ENCODE measurements around the gene CTSH. TPM values are rescaled to one million over a fixed set of nuclear protein-coding genes. Genes with fewer than 3 reads are reported as not detected.

Gene CTSH
- 110 TPM for total RNA-seq
- polyA plus RNA-seq = 156 TPM
- long read RNA-seq, donor 1 = 0 reads
- long read RNA-seq, donor 2 = 0 reads
- long read RNA-seq, donor 3, transcript CTSH-201 (12 exons, 2,190 nt) = major isoform, 24 of 34 reads
- long read RNA-seq, donor 3, partial matches to known transcripts = 0 of 34 reads
- long read RNA-seq, donor 3, other reads (novel, unspliced or antisense) = 7 of 34 reads
- long read RNA-seq, donor 4, transcript CTSH-201 (12 exons, 2,190 nt) = major isoform, 9 of 12 reads
- long read RNA-seq, donor 4, partial matches to known transcripts = 0 of 12 reads
- long read RNA-seq, donor 4, other reads (novel, unspliced or antisense) = 0 of 12 reads
- long read RNA-seq, donor 5, transcript CTSH-201 (12 exons, 2,190 nt) = major isoform, 47 of 80 reads
- long read RNA-seq, donor 5, transcript CTSH-204 (3 exons, 2,138 nt) = minor isoform, 9 of 80 reads
- long read RNA-seq, donor 5, partial matches to known transcripts = 0 of 80 reads
- long read RNA-seq, donor 5, other reads (novel, unspliced or antisense) = 22 of 80 reads
- long read RNA-seq, donor 6, transcript CTSH-201 (12 exons, 2,190 nt) = major isoform, 18 of 25 reads
- long read RNA-seq, donor 6, partial matches to known transcripts = 0 of 25 reads
- long read RNA-seq, donor 6, other reads (novel, unspliced or antisense) = 5 of 25 reads
- long read RNA-seq, donor 7, transcript CTSH-201 (12 exons, 2,190 nt) = major isoform, 14 of 15 reads
- long read RNA-seq, donor 7, partial matches to known transcripts = 0 of 15 reads
- long read RNA-seq, donor 7, other reads (novel, unspliced or antisense) = 0 of 15 reads
- long read RNA-seq, donor 8, transcript CTSH-201 (12 exons, 2,190 nt) = major isoform, 7 of 9 reads
- long read RNA-seq, donor 8, partial matches to known transcripts = 0 of 9 reads
- long read RNA-seq, donor 8, other reads (novel, unspliced or antisense) = 0 of 9 reads
- long read RNA-seq, donor 9, partial matches to known transcripts = 0 of 4 reads
- long read RNA-seq, donor 9, other reads (novel, unspliced or antisense) = 0 of 4 reads
- long read RNA-seq, donor 10, transcript CTSH-201 (12 exons, 2,190 nt) = major isoform, 13 of 24 reads
- long read RNA-seq, donor 10, partial matches to known transcripts = 0 of 24 reads
- long read RNA-seq, donor 10, other reads (novel, unspliced or antisense) = 9 of 24 reads

GRCh38 chr15:78944669-78945407 lies at the start of gene CTSH:
CTSH (minus strand) TSS chr15:78945046; CDS start chr15:78944981, 65 bp downstream.
- peaks cover 3 to 8% of the 10 kb centered on the region in 2 donors for H3K4me1 ChIP-seq (ENCODE audit: control insufficient read depth in 2 of 2, insufficient read depth in 2 of 2, low read length in 2 of 2)

GRCh38 chr15:78993931-78994530 lies 49.2 kb upstream of the CTSH start:
- no peak overlapping the region for H3K27ac ChIP-seq (ENCODE audit: low read depth in 1 of 2, low read length in 1 of 2)
- WGBS = 88% methylated on average over 10 of the region's 10 CpGs
- no peak for DNase-seq (ENCODE audit: low read depth in 6 of 9, low spot score in 9 of 9)

More at GRCh38 chr15:78944669-78945407, at the start of gene CTSH:
- H3K9me3 ChIP-seq (ENCODE audit: control insufficient read depth in 2 of 2, insufficient read depth in 1 of 2, low read length in 1 of 2) = peaks cover 0 to 2% of the 10 kb centered on the region in 2 donors
- peaks cover 0 to 18% of the 10 kb centered on the region in 2 donors for H3K27me3 ChIP-seq (ENCODE audit: control insufficient read depth in 2 of 2, insufficient read depth in 1 of 2, low read length in 1 of 2)
- no peaks in the 10 kb centered on the region for H3K36me3 ChIP-seq (ENCODE audit: control insufficient read depth in 2 of 2, insufficient read depth in 2 of 2, low read length in 1 of 2)
- peak within 1 kb of the TSS; percentile 44 to 49 for H3K4me3 ChIP-seq (ENCODE audit: low read length in 2 of 2)
- WGBS = 4% methylated on average over 71 of the region's 71 CpGs
- DNase-seq (ENCODE audit: low read depth in 6 of 9, low spot score in 9 of 9) = peak in 8 of 9 donors; percentile 25 to 77 (median 54)
- H3K27ac ChIP-seq (ENCODE audit: low read depth in 1 of 2, low read length in 1 of 2) = no peak within 1 kb of the TSS

GRCh38 chr15:78993257-78993930 lies 48.5 kb upstream of the CTSH start:
- no peak for DNase-seq (ENCODE audit: low read depth in 6 of 9, low spot score in 9 of 9)
- Histone ChIP-seq H3K4me1 (ENCODE audit: control insufficient read depth in 2 of 2, insufficient read depth in 2 of 2, low read length in 2 of 2) (peaks cover 0 to 4% of the 10 kb centered on the region in 2 donors), H3K36me3 (ENCODE audit: control insufficient read depth in 2 of 2, insufficient read depth in 2 of 2, low read length in 1 of 2) (no peaks in the 10 kb centered on the region), H3K4me3 (ENCODE audit: low read length in 2 of 2) (no peak overlapping the region), H3K27me3 (ENCODE audit: control insufficient read depth in 2 of 2, insufficient read depth in 1 of 2, low read length in 1 of 2) (no peaks in the 10 kb centered on the region), H3K27ac (ENCODE audit: low read depth in 1 of 2, low read length in 1 of 2) (no peak overlapping the region), H3K9me3 (ENCODE audit: control insufficient read depth in 2 of 2, insufficient read depth in 1 of 2, low read length in 1 of 2) (no peaks in the 10 kb centered on the region)
- WGBS = 96% methylated on average over 4 of the region's 4 CpGs

More at GRCh38 chr15:78993931-78994530, 49.2 kb upstream of the CTSH start:
- no peak overlapping the region for H3K4me3 ChIP-seq (ENCODE audit: low read length in 2 of 2)
- H3K36me3 ChIP-seq (ENCODE audit: control insufficient read depth in 2 of 2, insufficient read depth in 2 of 2, low read length in 1 of 2) = no peaks in the 10 kb centered on the region
- H3K27me3 ChIP-seq (ENCODE audit: control insufficient read depth in 2 of 2, insufficient read depth in 1 of 2, low read length in 1 of 2) = no peaks in the 10 kb centered on the region
- H3K4me1 ChIP-seq (ENCODE audit: control insufficient read depth in 2 of 2, insufficient read depth in 2 of 2, low read length in 2 of 2) = peaks cover 0 to 4% of the 10 kb centered on the region in 2 donors
- no peaks in the 10 kb centered on the region for H3K9me3 ChIP-seq (ENCODE audit: control insufficient read depth in 2 of 2, insufficient read depth in 1 of 2, low read length in 1 of 2)

- H3K36me3 ChIP-seq (ENCODE audit: control insufficient read depth in 2 of 2, insufficient read depth in 2 of 2, low read length in 1 of 2) = no peaks in the 10 kb centered on the region
- H3K27ac ChIP-seq (ENCODE audit: low read depth in 1 of 2, low read length in 1 of 2) = no peak overlapping the region
- no peaks in the 10 kb centered on the region for H3K27me3 ChIP-seq (ENCODE audit: control insufficient read depth in 2 of 2, insufficient read depth in 1 of 2, low read length in 1 of 2)
- 95% methylated on average over 17 of the region's 17 CpGs for WGBS
- no peak overlapping the region for H3K4me3 ChIP-seq (ENCODE audit: low read length in 2 of 2)
- H3K9me3 ChIP-seq (ENCODE audit: control insufficient read depth in 2 of 2, insufficient read depth in 1 of 2, low read length in 1 of 2) = no peaks in the 10 kb centered on the region
- peaks cover 0 to 4% of the 10 kb centered on the region in 2 donors for H3K4me1 ChIP-seq (ENCODE audit: control insufficient read depth in 2 of 2, insufficient read depth in 2 of 2, low read length in 2 of 2)
- DNase-seq (ENCODE audit: low read depth in 6 of 9, low spot score in 9 of 9) = no peak
These were observed 47.8 kb upstream of the CTSH start for GRCh38 chr15:78992416-78993256.

GRCh38 chr15:78991879-78992278 lies 47.0 kb upstream of the CTSH start:
- Histone ChIP-seq H3K27me3 (ENCODE audit: control insufficient read depth in 2 of 2, insufficient read depth in 1 of 2, low read length in 1 of 2) (no peaks in the 10 kb centered on the region), H3K27ac (ENCODE audit: low read depth in 1 of 2, low read length in 1 of 2) (no peak overlapping the region), H3K36me3 (ENCODE audit: control insufficient read depth in 2 of 2, insufficient read depth in 2 of 2, low read length in 1 of 2) (no peaks in the 10 kb centered on the region), H3K4me1 (ENCODE audit: control insufficient read depth in 2 of 2, insufficient read depth in 2 of 2, low read length in 2 of 2) (peaks cover 0 to 4% of the 10 kb centered on the region in 2 donors), H3K4me3 (ENCODE audit: low read length in 2 of 2) (no peak overlapping the region), H3K9me3 (ENCODE audit: control insufficient read depth in 2 of 2, insufficient read depth in 1 of 2, low read length in 1 of 2) (no peaks in the 10 kb centered on the region)
- no peak for DNase-seq (ENCODE audit: low read depth in 6 of 9, low spot score in 9 of 9)
- WGBS = 96% methylated on average over 15 of the region's 15 CpGs

GRCh38 chr15:78991476-78991875 lies 46.6 kb upstream of the CTSH start:
- peaks cover 0 to 4% of the 10 kb centered on the region in 2 donors for H3K4me1 ChIP-seq (ENCODE audit: control insufficient read depth in 2 of 2, insufficient read depth in 2 of 2, low read length in 2 of 2)
- no peak overlapping the region for H3K27ac ChIP-seq (ENCODE audit: low read depth in 1 of 2, low read length in 1 of 2)
- H3K4me3 ChIP-seq (ENCODE audit: low read length in 2 of 2) = no peak overlapping the region
- no peak for DNase-seq (ENCODE audit: low read depth in 6 of 9, low spot score in 9 of 9)
- H3K27me3 ChIP-seq (ENCODE audit: control insufficient read depth in 2 of 2, insufficient read depth in 1 of 2, low read length in 1 of 2) = no peaks in the 10 kb centered on the region
- no peaks in the 10 kb centered on the region for H3K9me3 ChIP-seq (ENCODE audit: control insufficient read depth in 2 of 2, insufficient read depth in 1 of 2, low read length in 1 of 2)
- 96% methylated on average over 10 of the region's 10 CpGs for WGBS
- H3K36me3 ChIP-seq (ENCODE audit: control insufficient read depth in 2 of 2, insufficient read depth in 2 of 2, low read length in 1 of 2) = no peaks in the 10 kb centered on the region

- H3K4me1 ChIP-seq (ENCODE audit: control insufficient read depth in 2 of 2, insufficient read depth in 2 of 2, low read length in 2 of 2) = peaks cover 0 to 4% of the 10 kb centered on the region in 2 donors
- no peak overlapping the region for H3K27ac ChIP-seq (ENCODE audit: low read depth in 1 of 2, low read length in 1 of 2)
- H3K27me3 ChIP-seq (ENCODE audit: control insufficient read depth in 2 of 2, insufficient read depth in 1 of 2, low read length in 1 of 2) = no peaks in the 10 kb centered on the region
- DNase-seq (ENCODE audit: low read depth in 6 of 9, low spot score in 9 of 9) = no peak
- no peaks in the 10 kb centered on the region for H3K9me3 ChIP-seq (ENCODE audit: control insufficient read depth in 2 of 2, insufficient read depth in 1 of 2, low read length in 1 of 2)
- 85% methylated on average over 1 of the region's 1 CpG for WGBS
- H3K36me3 ChIP-seq (ENCODE audit: control insufficient read depth in 2 of 2, insufficient read depth in 2 of 2, low read length in 1 of 2) = no peaks in the 10 kb centered on the region
- H3K4me3 ChIP-seq (ENCODE audit: low read length in 2 of 2) = no peak overlapping the region
These were observed 45.4 kb upstream of the CTSH start for GRCh38 chr15:78990278-78990677.
